Transverse colon (tissue), 4 donors: ENCODE results near the gene RAB10. TPM values are rescaled to one million over a fixed set of nuclear protein-coding genes. Genes with fewer than 3 reads are reported as not detected.
"Not testable (repeated sequence)": the region's sequence is repeated elsewhere in the genome, so short reads cannot be mapped to it uniquely, and the experiment has no call there.

Experiments
- DNase-seq: peaks from one replicate; pipeline ENCODE4 v3.0.0-alpha.2; 2019
- H3K27ac ChIP-seq, 4 donors: fragments of 200-600 bp; sonication (generic); 2 replicates each; pipeline ENCODE4 v1.5.1; 2016 to 2018; ENCODE audit warnings: inconsistent platforms in 4 of 4
- H3K27me3 ChIP-seq: fragments of 200-600 bp; sonication (generic); 2 replicates; pipeline ENCODE4 v1.5.1; 2017; ENCODE audit warnings: inconsistent platforms
- H3K36me3 ChIP-seq, 4 donors: fragments of 200-600 bp; sonication (generic); 2 replicates each; pipeline ENCODE4 v1.5.1; 2017 to 2019; ENCODE audit warnings: inconsistent platforms in 4 of 4
- H3K4me1 ChIP-seq, 4 donors: fragments of 200-600 bp; sonication (generic); 2 replicates each; pipeline ENCODE4 v1.5.1; 2017 to 2020; ENCODE audit warnings: inconsistent platforms in 4 of 4
- H3K4me3 ChIP-seq, 4 donors: fragments of 200-600 bp; sonication (generic); 1 replicate in 1 of 4; 2 replicates in 3 of 4; pipeline versions ENCODE4 v1.5.1 to v1.6.1; 2017 to 2019; ENCODE audit warnings: inconsistent platforms in 4 of 4
- H3K9me3 ChIP-seq, 2 donors: fragments of 200-600 bp; sonication (generic); 2 replicates each; pipeline ENCODE4 v1.5.1; 2017 to 2019; ENCODE audit warnings: inconsistent platforms in 2 of 2
- EP300 ChIP-seq: sonication (generic); formaldehyde crosslinking; IDR thresholded peaks from one replicate; pipeline ENCODE4 v1.6.1; 2017; ENCODE audit warnings: antibody characterized with exemption, low read depth
- POLR2A ChIP-seq: fragments of 450-650 bp; IDR thresholded peaks from one replicate; pipeline ENCODE4 v1.6.1; 2016; ENCODE audit warnings: antibody characterized with exemption, mild to moderate bottlenecking, moderate library complexity
- POLR2AphosphoS5 ChIP-seq, 3 donors: sonication (generic); formaldehyde crosslinking; IDR thresholded peaks; one replicate each; pipeline ENCODE4 v1.6.1; 2016; ENCODE audit warnings: antibody characterized with exemption in 3 of 3
- WGBS, 2 donors: methylation state at CpG; one replicate each; pipeline ENCODE4 v1.1.5; 2018; ENCODE audit warnings: low coverage in 1 of 2; 5-methylcytosine and 5-hydroxymethylcytosine counted together
- in situ Hi-C, 4 donors: fragments of 200-750 bp; cut with MboI; loops; one replicate each; pipeline versions ENCODE4 v1.15.0 to v1.15.1; 2017; ENCODE audit warnings: low sequenced_read_pairs in 3 of 4, low pct_ligation_motif_present in 1 of 4, low pct_unique_long_range_greater_than_20kb in 1 of 4
- intact Hi-C: fragments of 100-400 bp; cut with DNase I; formaldehyde crosslinking; loops from one replicate; pipeline ENCODE4 v1.15.1; 2023; ENCODE audit warnings: low total_unique reads
- total RNA-seq, 4 donors: library from RNA; depleted of rRNA; stranded (reverse); fragments of >200 nt; gene quantifications; one replicate each; pipeline ENCODE4 v1.1.0, GENCODE V29; 2016
- TF ChIP-seq, protein P1 (sequence below), 5 experiments: fragments of 200-600 bp in 3 of 5; fragments of 450-650 bp in 2 of 5; sonication (generic) in 3 of 5; IDR thresholded peaks; 1 replicate in 2 of 5; 2 replicates in 3 of 5; pipeline ENCODE4 v1.5.1; 2016 to 2017; ENCODE audit warnings: antibody characterized with exemption in 5 of 5, inconsistent platforms in 3 of 5, mild to moderate bottlenecking in 2 of 5, moderate library complexity in 1 of 5

RAB10 gene
- total RNA-seq, 4 donors from 2014 or later, result 99.5 to 150 (median 144) TPM

DNA sequence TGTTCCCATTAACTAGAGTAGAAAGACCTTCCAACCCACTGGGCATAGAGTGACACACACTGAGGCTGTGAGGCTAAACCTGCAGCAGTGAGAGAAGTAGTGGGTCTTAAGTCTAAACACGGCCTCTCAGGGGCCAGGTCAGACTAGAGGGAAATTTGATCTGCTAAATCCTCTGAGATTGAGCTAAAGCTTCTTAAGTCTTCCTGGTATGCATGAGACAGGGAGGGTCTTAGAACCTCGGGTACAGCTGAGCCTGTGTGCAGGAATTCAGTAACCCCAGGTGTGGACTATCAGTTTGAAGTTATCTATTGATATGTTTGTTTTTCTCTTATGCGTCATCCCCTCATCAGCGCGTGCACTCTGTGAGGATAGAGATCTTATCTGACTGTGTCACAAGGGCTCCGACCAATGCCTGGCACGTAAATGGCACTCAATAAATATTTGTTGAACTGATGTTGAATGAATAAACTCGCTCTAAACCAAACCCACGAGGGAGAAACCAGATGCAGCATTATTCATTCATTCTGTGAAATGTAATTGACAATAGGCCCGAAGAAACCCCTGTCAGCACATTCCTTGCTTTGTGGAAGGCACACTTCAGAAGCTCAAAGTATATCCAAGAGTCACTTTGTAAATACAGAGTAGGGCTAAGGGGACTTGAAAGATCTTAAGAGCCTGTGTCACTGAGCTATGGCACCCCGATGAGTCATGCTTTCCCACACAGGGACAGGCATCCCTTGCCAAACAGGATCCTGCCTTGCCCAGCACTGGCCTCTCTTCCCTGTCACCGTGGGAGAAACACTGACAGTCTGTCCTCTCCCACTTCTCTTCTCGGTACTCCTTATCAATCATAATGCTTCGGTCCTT, 21.7 kb upstream of the RAB10 start:
- 37 to 41% methylated on average over 11 to 14 of the region's 14 CpGs for WGBS, 2 donors
- H3K4me1 ChIP-seq, result peaks cover 0 to 28% (median 17%) of the 10 kb centered on the region in 4 donors
- no peaks in the 10 kb centered on the region for H3K9me3 ChIP-seq
- in situ Hi-C loops, result no loop called here
- peak; percentile 63 for DNase-seq
- no peak overlapping the region for H3K4me3 ChIP-seq
- H3K27ac ChIP-seq, result peak overlapping the region in 2 of 4 donors; percentile 32
- TF ChIP-seq EP300 (no peak), POLR2AphosphoS5 (IDR thresholded peaks at IDR 0.05) (no peak), POLR2A (no peak)
- TF ChIP-seq, protein P1, sequence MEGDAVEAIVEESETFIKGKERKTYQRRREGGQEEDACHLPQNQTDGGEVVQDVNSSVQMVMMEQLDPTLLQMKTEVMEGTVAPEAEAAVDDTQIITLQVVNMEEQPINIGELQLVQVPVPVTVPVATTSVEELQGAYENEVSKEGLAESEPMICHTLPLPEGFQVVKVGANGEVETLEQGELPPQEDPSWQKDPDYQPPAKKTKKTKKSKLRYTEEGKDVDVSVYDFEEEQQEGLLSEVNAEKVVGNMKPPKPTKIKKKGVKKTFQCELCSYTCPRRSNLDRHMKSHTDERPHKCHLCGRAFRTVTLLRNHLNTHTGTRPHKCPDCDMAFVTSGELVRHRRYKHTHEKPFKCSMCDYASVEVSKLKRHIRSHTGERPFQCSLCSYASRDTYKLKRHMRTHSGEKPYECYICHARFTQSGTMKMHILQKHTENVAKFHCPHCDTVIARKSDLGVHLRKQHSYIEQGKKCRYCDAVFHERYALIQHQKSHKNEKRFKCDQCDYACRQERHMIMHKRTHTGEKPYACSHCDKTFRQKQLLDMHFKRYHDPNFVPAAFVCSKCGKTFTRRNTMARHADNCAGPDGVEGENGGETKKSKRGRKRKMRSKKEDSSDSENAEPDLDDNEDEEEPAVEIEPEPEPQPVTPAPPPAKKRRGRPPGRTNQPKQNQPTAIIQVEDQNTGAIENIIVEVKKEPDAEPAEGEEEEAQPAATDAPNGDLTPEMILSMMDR (IDR thresholded peaks at IDR 0.05), result no peak
- H3K27me3 ChIP-seq, result no peaks in the 10 kb centered on the region
- H3K36me3 ChIP-seq, result no peaks in the 10 kb centered on the region
- intact Hi-C loops, result no loop called here

DNA sequence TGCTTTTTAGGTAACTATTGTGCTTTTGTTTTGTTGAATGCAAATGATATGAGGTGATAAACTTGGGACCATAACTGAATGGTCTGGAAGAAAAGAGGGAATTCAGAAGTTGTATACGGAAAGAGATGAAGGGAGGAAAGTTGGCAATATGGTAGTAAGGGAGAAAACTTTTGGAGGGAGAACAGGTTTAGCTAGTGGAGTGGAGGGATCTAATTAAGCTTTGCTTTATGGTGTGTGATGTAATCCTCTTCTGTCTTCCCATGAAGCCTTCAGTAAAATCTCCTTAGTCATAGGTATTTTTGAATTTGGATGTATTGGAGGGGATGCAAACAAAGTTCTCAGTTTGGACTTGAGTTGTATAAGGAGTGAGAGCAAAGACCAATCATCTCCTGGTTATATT, 20.2 kb upstream of the RAB10 start:
- Histone ChIP-seq H3K4me3 (no peak overlapping the region), H3K36me3 (no peaks in the 10 kb centered on the region), H3K4me1 (peaks cover 0 to 36% (median 29%) of the 10 kb centered on the region in 4 donors), H3K27ac (no peak overlapping the region), H3K27me3 (no peaks in the 10 kb centered on the region), H3K9me3 (no peaks in the 10 kb centered on the region)
- TF ChIP-seq EP300 (no peak), POLR2AphosphoS5 (IDR thresholded peaks at IDR 0.05) (no peak), POLR2A (no peak)
- TF ChIP-seq, protein P1 (IDR thresholded peaks at IDR 0.05), result no peak
- 82 to 97% methylated on average over 1 of the region's 1 CpG for WGBS, 2 donors
- intact Hi-C loops, result no loop called here
- no peak for DNase-seq
- in situ Hi-C loops, result no loop called here

DNA sequence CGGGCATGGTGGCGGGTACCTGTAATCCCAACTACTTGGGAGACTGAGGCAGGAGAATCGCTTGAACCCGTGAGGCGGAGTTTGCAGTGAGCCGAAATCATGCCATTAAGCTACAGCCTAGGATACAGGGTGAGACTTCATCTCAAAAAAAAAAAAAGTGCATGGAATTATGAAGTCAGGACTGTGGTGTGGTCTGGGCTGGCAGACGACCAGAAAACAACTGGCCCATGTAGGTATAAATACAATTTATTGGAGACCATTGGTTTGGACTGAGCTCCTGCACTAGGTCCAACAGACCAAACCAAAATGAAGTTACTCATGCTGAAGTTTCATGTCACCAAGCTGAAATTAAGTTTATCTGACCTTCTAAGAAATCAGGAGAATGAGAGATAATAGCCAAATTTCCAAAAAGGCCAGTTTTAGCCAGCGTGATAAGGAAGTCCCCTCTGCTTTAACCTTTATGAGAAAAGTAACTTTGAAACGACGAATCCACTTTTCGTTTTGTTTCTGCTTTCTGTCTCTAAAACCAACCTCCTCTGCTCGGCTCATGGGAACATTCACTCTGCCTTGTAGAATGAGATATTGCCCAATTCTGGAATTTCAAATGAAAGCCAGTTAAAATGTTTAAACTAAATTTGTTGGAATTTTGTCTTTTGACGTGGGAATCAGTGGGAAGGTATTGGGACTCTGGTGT, 17.7 kb upstream of the RAB10 start:
- 82 to 87% methylated on average over 13 of the region's 13 CpGs for WGBS, 2 donors
- intact Hi-C loops, result no loop called here
- no peak for DNase-seq
- no peaks in the 10 kb centered on the region for H3K9me3 ChIP-seq
- in situ Hi-C loops, result no loop called here
- no peak overlapping the region for H3K27ac ChIP-seq
- peaks cover 0 to 32% (median 27%) of the 10 kb centered on the region in 4 donors for H3K4me1 ChIP-seq
- H3K36me3 ChIP-seq, result no peaks in the 10 kb centered on the region
- no peaks in the 10 kb centered on the region for H3K27me3 ChIP-seq
- no peak for TF ChIP-seq POLR2A
- TF ChIP-seq EP300, result no peak
- TF ChIP-seq, protein P1 (IDR thresholded peaks at IDR 0.05), result no peak
- TF ChIP-seq POLR2AphosphoS5 (IDR thresholded peaks at IDR 0.05), result no peak
- no peak overlapping the region for H3K4me3 ChIP-seq

- DNase-seq, H3K4me3 ChIP-seq, H3K9me3 ChIP-seq, H3K36me3 ChIP-seq, H3K27me3 ChIP-seq, H3K27ac ChIP-seq, intact Hi-C loops, in situ Hi-C loops: not testable (repeated sequence)
- 80 to 87% methylated on average over 2 to 4 of the region's 4 CpGs for WGBS, 2 donors
- H3K4me1 ChIP-seq, result peaks cover 0 to 30% (median 26%) of the 10 kb centered on the region in 4 donors
These were observed 17.2 kb upstream of the RAB10 start for GRCh38 chr2:26016706-26017045.
